ENCODE data around the gene TES. TPM values are rescaled to one million over a fixed set of nuclear protein-coding genes. Genes with fewer than 3 reads are reported as not detected.

TES gene
- total RNA-seq, 4 donors from 2014 or later: 115 to 189 (median 146) TPM

DNA sequence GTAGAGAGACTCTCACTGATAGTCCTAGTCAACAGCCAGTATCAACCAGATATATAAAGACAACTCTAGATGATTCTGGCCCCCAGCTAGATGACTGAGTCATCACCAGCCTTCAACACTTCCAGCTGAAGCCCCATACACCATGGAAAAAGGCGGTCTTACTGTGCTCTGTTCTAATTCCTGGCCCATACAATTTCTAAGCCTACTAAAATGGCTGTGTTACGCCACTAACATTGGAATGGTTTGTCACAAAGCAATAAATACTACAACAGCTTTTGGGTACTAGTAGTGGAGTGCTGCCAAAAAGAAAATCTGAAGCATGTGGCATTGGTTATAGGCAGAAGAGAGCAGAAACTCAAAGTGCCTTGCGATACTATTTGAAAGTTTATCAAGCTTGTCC, 13.0 kb upstream of the TES start:
- intact Hi-C loops (cut with DNase I; ENCODE audit: low total_unique reads): no loop called here
- TF ChIP-seq POLR2A (IDR thresholded peaks at IDR 0.05): no peak
- TF ChIP-seq, protein P1, sequence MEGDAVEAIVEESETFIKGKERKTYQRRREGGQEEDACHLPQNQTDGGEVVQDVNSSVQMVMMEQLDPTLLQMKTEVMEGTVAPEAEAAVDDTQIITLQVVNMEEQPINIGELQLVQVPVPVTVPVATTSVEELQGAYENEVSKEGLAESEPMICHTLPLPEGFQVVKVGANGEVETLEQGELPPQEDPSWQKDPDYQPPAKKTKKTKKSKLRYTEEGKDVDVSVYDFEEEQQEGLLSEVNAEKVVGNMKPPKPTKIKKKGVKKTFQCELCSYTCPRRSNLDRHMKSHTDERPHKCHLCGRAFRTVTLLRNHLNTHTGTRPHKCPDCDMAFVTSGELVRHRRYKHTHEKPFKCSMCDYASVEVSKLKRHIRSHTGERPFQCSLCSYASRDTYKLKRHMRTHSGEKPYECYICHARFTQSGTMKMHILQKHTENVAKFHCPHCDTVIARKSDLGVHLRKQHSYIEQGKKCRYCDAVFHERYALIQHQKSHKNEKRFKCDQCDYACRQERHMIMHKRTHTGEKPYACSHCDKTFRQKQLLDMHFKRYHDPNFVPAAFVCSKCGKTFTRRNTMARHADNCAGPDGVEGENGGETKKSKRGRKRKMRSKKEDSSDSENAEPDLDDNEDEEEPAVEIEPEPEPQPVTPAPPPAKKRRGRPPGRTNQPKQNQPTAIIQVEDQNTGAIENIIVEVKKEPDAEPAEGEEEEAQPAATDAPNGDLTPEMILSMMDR (IDR thresholded peaks at IDR 0.05): no peak

DNA sequence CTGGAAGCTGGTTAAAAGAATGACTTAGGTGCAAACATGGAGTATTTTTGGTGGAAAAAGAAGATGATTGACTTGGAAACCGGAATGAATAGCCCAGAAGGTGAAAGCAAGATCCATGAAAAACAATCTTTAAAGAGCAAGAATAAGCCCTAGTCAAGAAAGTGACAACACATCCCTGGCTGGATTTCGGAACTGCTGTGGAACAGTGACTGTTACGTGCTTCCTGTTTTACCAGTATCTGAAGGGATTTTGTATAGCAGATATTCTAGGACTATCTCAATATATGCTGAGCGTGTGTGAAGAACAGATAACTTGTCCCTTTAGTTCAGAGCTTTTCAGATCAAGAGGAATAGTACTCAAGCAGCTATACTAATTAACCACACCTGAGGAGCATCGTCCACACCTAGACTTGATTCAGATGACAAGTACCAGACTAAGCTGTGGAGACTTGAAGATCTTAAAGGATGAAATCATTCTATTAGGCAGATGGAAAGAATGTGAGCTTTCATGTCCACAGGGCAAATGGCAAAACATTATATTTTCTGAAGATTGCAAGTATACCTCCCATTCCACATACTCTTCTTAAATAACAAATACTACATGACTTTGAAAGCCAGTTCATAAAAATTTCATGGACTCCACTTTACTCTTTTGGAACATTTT, 11.5 kb upstream of the TES start:
- Histone ChIP-seq H3K27ac (no peak overlapping the region), H3K36me3 (no peaks in the 10 kb centered on the region), H3K4me1 (no peaks in the 10 kb centered on the region), H3K27me3 (no peaks in the 10 kb centered on the region), H3K4me3 (no peak overlapping the region), H3K9me3 (no peaks in the 10 kb centered on the region)
- intact Hi-C loops (cut with DNase I; ENCODE audit: low total_unique reads): no loop called here
- TF ChIP-seq POLR2A (IDR thresholded peaks at IDR 0.05): no peak
- TF ChIP-seq, protein P1 (IDR thresholded peaks at IDR 0.05): no peak
- DNase-seq: no peak

More for the DNA sequence above, 13.0 kb upstream of the TES start:
- H3K4me1 ChIP-seq: no peaks in the 10 kb centered on the region
- H3K4me3 ChIP-seq: no peak overlapping the region
- H3K36me3 ChIP-seq: no peaks in the 10 kb centered on the region
- H3K27me3 ChIP-seq: no peaks in the 10 kb centered on the region
- DNase-seq: no peak
- no peak overlapping the region for H3K27ac ChIP-seq
- H3K9me3 ChIP-seq: no peaks in the 10 kb centered on the region

DNA sequence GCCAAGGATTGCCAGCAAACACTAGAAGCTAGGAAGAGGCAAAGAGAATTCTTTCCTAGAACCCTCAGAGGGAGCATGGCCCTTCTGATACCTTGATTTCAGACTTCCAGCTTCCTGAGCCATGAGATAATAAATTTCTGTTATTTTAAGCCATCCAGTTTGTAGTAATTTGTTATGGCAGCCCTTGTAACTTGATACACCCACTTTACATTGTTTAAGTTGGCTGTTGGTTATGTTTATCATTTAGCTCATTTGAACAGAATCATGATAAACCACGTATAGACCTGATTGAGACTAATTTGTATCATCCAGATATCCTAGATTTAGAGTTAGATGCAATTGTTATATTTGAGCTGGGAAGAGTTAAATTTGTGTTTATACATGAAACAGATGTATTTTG, 9.4 kb upstream of the TES start:
- no peak for DNase-seq
- intact Hi-C loops (cut with DNase I; ENCODE audit: low total_unique reads): no loop called here
- no peak for TF ChIP-seq POLR2A (IDR thresholded peaks at IDR 0.05)
- TF ChIP-seq, protein P1 (IDR thresholded peaks at IDR 0.05): no peak

DNA sequence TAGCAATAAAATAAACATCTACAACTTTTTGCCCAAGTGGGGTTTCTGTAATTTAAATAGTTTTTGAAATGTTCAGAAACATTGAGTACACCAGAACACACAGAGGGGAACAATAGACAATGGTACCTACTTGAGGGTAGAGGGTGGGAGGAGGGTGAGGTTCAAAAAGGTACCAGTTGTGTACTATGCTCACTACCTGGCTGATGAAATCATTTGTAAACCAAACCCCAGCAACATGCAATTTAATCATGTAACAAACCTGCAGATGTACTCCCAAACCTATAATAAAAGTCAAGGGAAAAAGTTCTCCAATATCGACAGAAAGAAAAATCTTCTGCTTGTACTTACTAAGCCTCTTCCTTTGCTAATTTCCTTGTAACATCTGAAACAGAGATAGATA, 4.2 kb upstream of the TES start:
- no peaks in the 10 kb centered on the region for H3K9me3 ChIP-seq
- H3K36me3 ChIP-seq: no peaks in the 10 kb centered on the region
- no peaks in the 10 kb centered on the region for H3K27me3 ChIP-seq
- no peak for TF ChIP-seq POLR2A (IDR thresholded peaks at IDR 0.05)
- TF ChIP-seq, protein P1 (IDR thresholded peaks at IDR 0.05): no peak
- no peak overlapping the region for H3K27ac ChIP-seq
- no peak overlapping the region for H3K4me3 ChIP-seq
- intact Hi-C loops (cut with DNase I; ENCODE audit: low total_unique reads): no loop called here
- DNase-seq: no peak
- no peaks in the 10 kb centered on the region for H3K4me1 ChIP-seq

More for the DNA sequence above, 9.4 kb upstream of the TES start:
- Histone ChIP-seq H3K27me3 (no peaks in the 10 kb centered on the region), H3K36me3 (no peaks in the 10 kb centered on the region), H3K4me1 (no peaks in the 10 kb centered on the region), H3K27ac (no peak overlapping the region), H3K9me3 (no peaks in the 10 kb centered on the region), H3K4me3 (no peak overlapping the region)

DNA sequence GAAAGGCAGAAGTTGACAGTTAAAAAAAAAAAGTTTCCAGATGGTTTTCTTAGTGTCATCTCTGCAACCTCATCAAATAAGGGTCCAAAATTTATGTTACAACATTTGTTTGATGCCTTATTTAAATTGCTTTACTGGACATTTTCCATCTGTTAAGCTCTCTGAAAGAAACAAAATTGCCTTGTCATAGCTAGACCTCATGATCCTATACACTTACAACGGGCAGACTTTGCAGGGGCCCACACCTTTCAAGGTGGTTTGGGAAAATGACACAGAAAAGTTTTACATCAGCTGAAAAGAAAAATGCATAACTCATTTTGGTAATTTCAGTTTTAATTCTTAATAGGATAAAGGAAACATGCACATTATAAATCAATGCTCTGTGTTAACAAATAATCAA, 1.4 kb upstream of the TES start:
- no peaks in the 10 kb centered on the region for H3K36me3 ChIP-seq
- no peaks in the 10 kb centered on the region for H3K27me3 ChIP-seq
- no peaks in the 10 kb centered on the region for H3K4me1 ChIP-seq
- no peak for TF ChIP-seq POLR2A (IDR thresholded peaks at IDR 0.05)
- TF ChIP-seq, protein P1 (IDR thresholded peaks at IDR 0.05): no peak
- no peak for DNase-seq
- H3K4me3 ChIP-seq: no peak overlapping the region
- no peak overlapping the region for H3K27ac ChIP-seq
- intact Hi-C loops (cut with DNase I; ENCODE audit: low total_unique reads): no loop called here
- no peaks in the 10 kb centered on the region for H3K9me3 ChIP-seq

Measured in uterus (tissue), 4 donors.